BLaER1 (cell line): ENCODE measurements around the gene OR51A7.
"Not testable (repeated sequence)": the region's sequence is repeated elsewhere in the genome, so short reads cannot be mapped to it uniquely, and the experiment has no call there.

Source experiments
- H3K27ac ChIP-seq: shearing (Covaris generic); formaldehyde crosslinking; 2 replicates; pipeline ENCODE4 v1.8.1; 2022
- H3K27me3 ChIP-seq: shearing (Covaris generic); formaldehyde crosslinking; 2 replicates; pipeline ENCODE4 v1.8.1; 2022
- H3K36me3 ChIP-seq: shearing (Covaris generic); formaldehyde crosslinking; 2 replicates; pipeline ENCODE4 v1.8.1; 2022
- H3K4me1 ChIP-seq: shearing (Covaris generic); formaldehyde crosslinking; 2 replicates; pipeline ENCODE4 v1.8.1; 2022
- H3K4me2 ChIP-seq: shearing (Covaris generic); formaldehyde crosslinking; 2 replicates; pipeline ENCODE4 v1.8.1; 2022
- H3K4me3 ChIP-seq: shearing (Covaris generic); formaldehyde crosslinking; 2 replicates; pipeline ENCODE4 v1.8.1; 2022
- H3K9ac ChIP-seq: shearing (Covaris generic); formaldehyde crosslinking; 2 replicates; pipeline ENCODE4 v1.8.1; 2022
- H3K9me3 ChIP-seq: shearing (Covaris generic); formaldehyde crosslinking; 2 replicates; pipeline ENCODE4 v1.8.1; 2022
- H4K20me1 ChIP-seq: shearing (Covaris generic); formaldehyde crosslinking; 2 replicates; pipeline ENCODE4 v1.8.1; 2022
- Cebpa-rat ChIP-seq: shearing (Covaris generic); IDR thresholded peaks from 2 replicates; pipeline ENCODE4 v1.8.1; 2022

The OR51A7 gene, protein sequence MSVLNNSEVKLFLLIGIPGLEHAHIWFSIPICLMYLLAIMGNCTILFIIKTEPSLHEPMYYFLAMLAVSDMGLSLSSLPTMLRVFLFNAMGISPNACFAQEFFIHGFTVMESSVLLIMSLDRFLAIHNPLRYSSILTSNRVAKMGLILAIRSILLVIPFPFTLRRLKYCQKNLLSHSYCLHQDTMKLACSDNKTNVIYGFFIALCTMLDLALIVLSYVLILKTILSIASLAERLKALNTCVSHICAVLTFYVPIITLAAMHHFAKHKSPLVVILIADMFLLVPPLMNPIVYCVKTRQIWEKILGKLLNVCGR

DNA sequence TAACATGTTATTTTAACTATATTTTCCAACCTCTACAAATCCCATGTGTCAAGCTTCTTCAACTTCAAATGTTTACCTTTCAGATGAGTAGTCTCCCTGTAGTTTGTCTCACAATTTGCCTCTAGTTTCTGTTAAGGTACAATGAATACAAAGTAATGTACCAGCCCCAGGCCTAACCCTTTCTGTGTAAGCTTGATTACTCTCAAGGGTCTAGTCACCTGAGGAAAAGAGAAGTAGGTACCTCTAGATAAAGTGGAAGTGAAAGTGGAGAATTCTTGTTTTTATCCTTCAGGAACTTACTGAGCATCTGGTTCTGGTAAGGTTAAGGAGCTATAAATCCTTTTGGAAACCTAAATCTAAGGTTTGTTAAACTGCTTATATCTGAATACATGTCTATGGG is at the start of gene OR51A7:
Gene OR51A7, plus strand, starts transcription at position 300 of the 400 bp plus-strand sequence. CDS start 3,587 bp downstream, outside the sequence.
- no peaks in the 10 kb centered on the region for H3K4me1 ChIP-seq
- no peak within 1 kb of the TSS for H3K27ac ChIP-seq
- no peaks in the 10 kb centered on the region for H3K27me3 ChIP-seq
- no peak within 1 kb of the TSS for H3K4me2 ChIP-seq
- peaks cover 3% of the 10 kb centered on the region; the same call in 1 of the 2 replicates for H3K9me3 ChIP-seq
- no peaks in the 10 kb centered on the region for H4K20me1 ChIP-seq
- H3K9ac ChIP-seq = no peak within 1 kb of the TSS
- no peaks in the 10 kb centered on the region for H3K36me3 ChIP-seq
- TF ChIP-seq Cebpa-rat = no peak
- H3K4me3 ChIP-seq = no peak within 1 kb of the TSS

DNA sequence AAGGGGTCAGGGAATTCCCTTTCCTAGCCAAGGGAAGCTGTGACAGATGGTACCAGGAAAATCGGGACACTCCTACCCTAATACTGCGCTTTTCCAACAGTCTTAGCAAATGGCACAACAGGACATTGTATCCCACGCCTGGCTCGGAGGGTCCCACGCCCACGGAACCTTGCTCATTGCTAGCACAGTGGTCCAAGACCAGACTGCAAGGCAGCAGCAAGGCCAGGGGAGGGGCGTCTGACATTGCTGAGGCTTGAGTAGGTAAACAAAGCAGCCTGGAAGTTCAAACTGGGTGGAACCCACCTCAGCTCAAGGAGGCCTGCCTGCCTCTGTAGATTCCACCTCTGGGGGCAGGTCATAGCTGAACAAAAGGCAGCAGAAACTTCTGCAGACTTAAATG is 49.3 kb upstream of the OR51A7 start:
- not testable (repeated sequence) for H3K27ac ChIP-seq, H3K4me2 ChIP-seq, H3K9ac ChIP-seq, H3K36me3 ChIP-seq, H3K27me3 ChIP-seq, H3K4me3 ChIP-seq, H4K20me1 ChIP-seq, H3K4me1 ChIP-seq, H3K9me3 ChIP-seq

DNA sequence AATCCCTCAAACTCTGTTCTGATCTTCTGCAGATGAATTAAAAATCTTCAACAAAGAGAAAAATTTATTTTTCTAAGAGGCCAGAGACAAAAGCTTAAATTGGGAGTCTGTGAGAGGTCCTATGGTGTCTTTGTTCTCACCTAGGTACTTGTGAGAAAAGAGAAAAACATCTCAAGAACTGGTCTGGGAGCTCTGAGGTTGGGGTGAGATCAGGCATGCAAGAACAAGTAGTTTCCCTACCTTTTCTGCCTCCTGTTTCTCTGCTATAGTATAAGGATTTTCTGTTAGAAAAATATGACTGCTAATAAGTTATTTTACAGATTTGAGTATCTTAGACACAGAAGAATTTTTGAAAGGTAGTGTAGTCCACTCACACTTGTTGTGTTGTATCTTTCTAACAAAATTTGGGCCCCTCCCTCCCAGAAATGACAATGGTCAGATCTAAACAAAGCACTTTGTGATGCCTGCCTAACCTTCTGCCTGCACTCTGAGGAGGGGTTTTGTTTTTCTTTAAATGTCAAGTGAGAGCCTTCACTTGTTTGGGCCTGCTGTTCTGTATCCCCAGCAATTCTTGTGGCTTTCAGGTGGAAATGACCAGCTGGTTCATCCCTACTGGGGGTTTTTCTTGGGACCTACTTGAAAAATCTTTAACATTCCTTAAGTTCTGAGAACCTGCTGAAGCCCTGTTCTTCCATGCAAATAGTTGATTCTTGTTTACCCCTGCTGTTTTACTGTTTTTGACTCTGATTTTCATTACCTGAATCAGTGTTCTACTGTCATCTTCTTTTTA is 40.9 kb upstream of the OR51A7 start:
- no peak overlapping the region for H3K27ac ChIP-seq
- H3K9me3 ChIP-seq = peaks cover 7% of the 10 kb centered on the region
- H4K20me1 ChIP-seq = no peaks in the 10 kb centered on the region
- H3K36me3 ChIP-seq = no peaks in the 10 kb centered on the region
- no peak overlapping the region for H3K9ac ChIP-seq
- no peak overlapping the region for H3K4me2 ChIP-seq
- TF ChIP-seq Cebpa-rat = no peak
- H3K27me3 ChIP-seq = no peaks in the 10 kb centered on the region
- no peaks in the 10 kb centered on the region for H3K4me1 ChIP-seq
- H3K4me3 ChIP-seq = no peak overlapping the region

DNA sequence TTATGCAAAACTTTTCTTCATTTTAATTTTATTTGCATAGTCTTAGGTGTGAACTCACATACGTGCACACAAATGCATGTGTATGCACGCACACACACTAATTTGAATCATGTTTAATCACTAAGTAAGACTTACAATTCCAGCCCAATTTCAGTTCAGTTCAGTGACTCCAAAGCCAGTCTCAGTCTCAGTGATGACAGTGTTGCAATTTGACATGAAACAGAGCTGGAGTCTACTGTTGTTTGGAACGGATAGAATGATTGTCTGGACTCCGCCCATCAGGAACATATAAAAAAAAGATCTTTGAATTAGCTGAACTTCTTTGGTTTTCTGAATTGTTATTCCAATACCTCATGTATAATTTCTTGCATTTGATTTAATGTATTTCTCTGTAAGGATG is 39.7 kb upstream of the OR51A7 start:
- H3K36me3 ChIP-seq = no peaks in the 10 kb centered on the region
- no peaks in the 10 kb centered on the region for H3K27me3 ChIP-seq
- no peak overlapping the region for H3K4me2 ChIP-seq
- H3K9ac ChIP-seq = no peak overlapping the region
- H3K4me3 ChIP-seq = no peak overlapping the region
- no peaks in the 10 kb centered on the region for H3K4me1 ChIP-seq
- TF ChIP-seq Cebpa-rat = no peak
- H3K27ac ChIP-seq = no peak overlapping the region
- peaks cover 7% of the 10 kb centered on the region for H3K9me3 ChIP-seq
- no peaks in the 10 kb centered on the region for H4K20me1 ChIP-seq

DNA sequence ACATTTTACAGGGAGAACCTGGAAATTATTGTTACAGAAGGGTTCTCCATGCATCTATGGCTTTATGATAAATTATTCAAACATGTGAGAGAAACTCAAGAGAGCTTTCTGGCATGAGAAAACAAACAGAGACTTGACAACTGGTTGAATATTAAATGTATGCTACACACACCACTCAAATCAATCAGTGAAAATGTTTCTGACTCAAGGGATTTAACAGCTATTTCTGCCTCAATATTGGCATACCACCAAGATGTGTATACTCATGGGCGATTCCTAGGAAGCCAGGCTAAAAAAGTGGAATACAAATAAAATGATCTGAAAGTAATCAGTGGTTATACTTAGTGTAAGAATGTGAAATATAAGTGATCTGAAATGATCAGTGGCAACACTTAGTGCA is 37.7 kb upstream of the OR51A7 start:
- H3K9ac ChIP-seq = no peak overlapping the region
- no peak overlapping the region for H3K4me3 ChIP-seq
- H3K36me3 ChIP-seq = no peaks in the 10 kb centered on the region
- H3K9me3 ChIP-seq = peaks cover 7% of the 10 kb centered on the region
- no peaks in the 10 kb centered on the region for H4K20me1 ChIP-seq
- peaks cover under 1% of the 10 kb centered on the region; the same call in 1 of the 2 replicates for H3K4me1 ChIP-seq
- H3K27ac ChIP-seq = no peak overlapping the region
- H3K4me2 ChIP-seq = peak overlapping the region; percentile 6; the same call in 1 of the 2 replicates
- no peak for TF ChIP-seq Cebpa-rat
- no peaks in the 10 kb centered on the region for H3K27me3 ChIP-seq

DNA sequence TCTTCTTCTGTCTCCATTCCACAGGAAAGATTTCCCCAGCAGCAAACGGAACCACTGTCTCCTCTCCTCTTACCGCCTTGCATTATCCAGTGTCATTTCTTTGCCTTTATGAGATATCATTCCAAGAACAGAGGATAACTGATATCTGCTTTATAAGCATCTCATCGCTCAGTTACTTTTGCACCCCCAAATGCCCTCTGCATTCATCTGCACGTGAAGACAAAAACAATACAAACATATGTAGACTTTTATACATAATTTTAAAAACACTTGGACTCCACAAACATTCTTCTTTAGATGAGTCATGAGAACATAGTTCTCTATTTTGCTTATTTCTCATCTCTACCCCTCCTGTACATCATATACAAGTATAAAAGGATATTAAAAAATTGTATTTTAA is 22.4 kb upstream of the OR51A7 start:
- Histone ChIP-seq H3K27me3 (no peaks in the 10 kb centered on the region), H3K4me1 (peaks cover 5% of the 10 kb centered on the region; the same call in 1 of the 2 replicates), H3K4me3 (no peak overlapping the region), H3K9me3 (no peaks in the 10 kb centered on the region), H3K9ac (no peak overlapping the region), H3K36me3 (no peaks in the 10 kb centered on the region), H3K4me2 (no peak overlapping the region), H4K20me1 (no peaks in the 10 kb centered on the region), H3K27ac (no peak overlapping the region)
- no peak for TF ChIP-seq Cebpa-rat

DNA sequence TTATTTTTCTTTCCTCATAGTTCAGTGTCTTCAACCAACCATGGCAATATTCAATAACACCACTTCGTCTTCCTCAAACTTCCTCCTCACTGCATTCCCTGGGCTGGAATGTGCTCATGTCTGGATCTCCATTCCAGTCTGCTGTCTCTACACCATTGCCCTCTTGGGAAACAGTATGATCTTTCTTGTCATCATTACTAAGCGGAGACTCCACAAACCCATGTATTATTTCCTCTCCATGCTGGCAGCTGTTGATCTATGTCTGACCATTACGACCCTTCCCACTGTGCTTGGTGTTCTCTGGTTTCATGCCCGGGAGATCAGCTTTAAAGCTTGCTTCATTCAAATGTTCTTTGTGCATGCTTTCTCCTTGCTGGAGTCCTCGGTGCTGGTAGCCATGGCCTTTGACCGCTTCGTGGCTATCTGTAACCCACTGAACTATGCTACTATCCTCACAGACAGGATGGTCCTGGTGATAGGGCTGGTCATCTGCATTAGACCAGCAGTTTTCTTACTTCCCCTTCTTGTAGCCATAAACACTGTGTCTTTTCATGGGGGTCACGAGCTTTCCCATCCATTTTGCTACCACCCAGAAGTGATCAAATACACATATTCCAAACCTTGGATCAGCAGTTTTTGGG is 21.6 kb upstream of the OR51A7 start, which contains the start of gene OR51T1:
Gene OR51T1, plus strand, starts transcription at position 41 of the 641 bp plus-strand sequence. Its CDS starts 0 bp downstream, at position 41.
- Histone ChIP-seq H3K27ac (no peak within 1 kb of the TSS), H3K36me3 (no peaks in the 10 kb centered on the region), H3K9me3 (no peaks in the 10 kb centered on the region), H3K9ac (no peak within 1 kb of the TSS), H4K20me1 (no peaks in the 10 kb centered on the region), H3K4me1 (no peaks in the 10 kb centered on the region), H3K4me3 (no peak within 1 kb of the TSS), H3K4me2 (no peak within 1 kb of the TSS), H3K27me3 (no peaks in the 10 kb centered on the region)
- TF ChIP-seq Cebpa-rat = no peak

DNA sequence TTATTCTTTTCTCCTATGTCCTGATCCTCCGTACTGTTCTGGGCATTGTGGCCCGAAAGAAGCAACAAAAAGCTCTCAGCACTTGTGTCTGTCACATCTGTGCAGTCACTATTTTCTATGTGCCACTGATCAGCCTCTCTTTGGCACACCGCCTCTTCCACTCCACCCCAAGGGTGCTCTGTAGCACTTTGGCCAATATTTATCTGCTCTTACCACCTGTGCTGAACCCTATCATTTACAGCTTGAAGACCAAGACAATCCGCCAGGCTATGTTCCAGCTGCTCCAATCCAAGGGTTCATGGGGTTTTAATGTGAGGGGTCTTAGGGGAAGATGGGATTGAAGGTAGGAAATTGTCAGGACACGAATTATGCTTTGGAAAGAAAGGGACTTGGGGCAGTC is 21.0 kb upstream of the OR51A7 start:
- H3K9me3 ChIP-seq = no peaks in the 10 kb centered on the region
- H3K27ac ChIP-seq = no peak overlapping the region
- H3K36me3 ChIP-seq = no peaks in the 10 kb centered on the region
- H3K4me2 ChIP-seq = no peak overlapping the region
- H3K27me3 ChIP-seq = no peaks in the 10 kb centered on the region
- H3K9ac ChIP-seq = no peak overlapping the region
- H3K4me1 ChIP-seq = no peaks in the 10 kb centered on the region
- no peak for TF ChIP-seq Cebpa-rat
- no peaks in the 10 kb centered on the region for H4K20me1 ChIP-seq
- H3K4me3 ChIP-seq = no peak overlapping the region

DNA sequence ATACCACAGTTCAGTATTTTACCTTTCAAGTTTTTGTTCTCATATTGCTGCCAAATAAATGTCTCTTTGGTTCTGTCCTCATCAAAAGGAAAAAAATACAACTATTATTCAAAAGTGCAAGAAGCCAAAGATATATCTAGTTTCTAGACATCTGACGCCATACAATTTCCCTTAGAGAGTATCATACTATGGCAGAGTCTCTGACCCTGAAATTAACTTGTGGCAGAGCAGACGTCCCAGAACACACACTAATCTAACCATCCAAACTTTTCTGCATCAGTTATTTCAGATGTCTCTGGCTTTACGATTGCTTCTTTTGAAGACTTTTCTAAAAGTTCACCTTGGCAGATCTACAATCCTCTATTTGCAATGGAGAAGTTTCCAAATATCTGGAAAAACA is 19.2 kb upstream of the OR51A7 start:
- no peaks in the 10 kb centered on the region for H3K27me3 ChIP-seq
- no peak overlapping the region for H3K27ac ChIP-seq
- H3K9me3 ChIP-seq = no peaks in the 10 kb centered on the region
- H3K9ac ChIP-seq = no peak overlapping the region
- no peaks in the 10 kb centered on the region for H3K36me3 ChIP-seq
- H3K4me3 ChIP-seq = no peak overlapping the region
- H3K4me1 ChIP-seq = no peaks in the 10 kb centered on the region
- no peak for TF ChIP-seq Cebpa-rat
- H4K20me1 ChIP-seq = no peaks in the 10 kb centered on the region
- H3K4me2 ChIP-seq = no peak overlapping the region

DNA sequence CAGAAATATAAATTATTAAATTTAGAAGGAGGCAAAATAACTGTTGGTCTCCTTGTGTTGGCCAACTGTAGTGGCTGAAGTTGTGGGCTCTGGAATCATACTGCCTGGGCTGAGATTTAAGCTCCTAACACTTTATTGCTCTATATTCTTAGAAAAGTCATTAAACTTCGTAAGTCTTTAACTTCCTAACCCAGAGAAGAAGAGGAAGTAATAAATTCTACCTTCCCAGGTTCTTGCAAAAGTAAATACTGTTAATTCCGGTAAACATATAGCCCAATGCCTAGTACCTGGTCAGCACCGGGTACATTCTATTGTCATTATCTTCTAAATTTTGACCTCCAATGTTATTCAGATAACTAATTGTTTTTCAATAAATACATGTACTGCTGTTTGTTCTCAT is 17.4 kb upstream of the OR51A7 start:
- H3K36me3 ChIP-seq = no peaks in the 10 kb centered on the region
- no peaks in the 10 kb centered on the region for H3K27me3 ChIP-seq
- no peaks in the 10 kb centered on the region for H3K9me3 ChIP-seq
- H3K4me3 ChIP-seq = no peak overlapping the region
- no peak for TF ChIP-seq Cebpa-rat
- H3K4me1 ChIP-seq = no peaks in the 10 kb centered on the region
- H4K20me1 ChIP-seq = no peaks in the 10 kb centered on the region
- no peak overlapping the region for H3K9ac ChIP-seq
- no peak overlapping the region for H3K27ac ChIP-seq
- no peak overlapping the region for H3K4me2 ChIP-seq
